GM19023 (cell line): ENCODE data around the gene PPP1R1B.

Experiments used
- ATAC-seq: cut with Tn5 transposase; IDR thresholded peaks from one replicate; pipeline ENCODE4 v1.9.1; 2021; ENCODE audit warnings: mild to moderate bottlenecking, moderate library complexity; ENCODE audit not compliant: unreplicated experiment

PPP1R1B gene

DNA sequence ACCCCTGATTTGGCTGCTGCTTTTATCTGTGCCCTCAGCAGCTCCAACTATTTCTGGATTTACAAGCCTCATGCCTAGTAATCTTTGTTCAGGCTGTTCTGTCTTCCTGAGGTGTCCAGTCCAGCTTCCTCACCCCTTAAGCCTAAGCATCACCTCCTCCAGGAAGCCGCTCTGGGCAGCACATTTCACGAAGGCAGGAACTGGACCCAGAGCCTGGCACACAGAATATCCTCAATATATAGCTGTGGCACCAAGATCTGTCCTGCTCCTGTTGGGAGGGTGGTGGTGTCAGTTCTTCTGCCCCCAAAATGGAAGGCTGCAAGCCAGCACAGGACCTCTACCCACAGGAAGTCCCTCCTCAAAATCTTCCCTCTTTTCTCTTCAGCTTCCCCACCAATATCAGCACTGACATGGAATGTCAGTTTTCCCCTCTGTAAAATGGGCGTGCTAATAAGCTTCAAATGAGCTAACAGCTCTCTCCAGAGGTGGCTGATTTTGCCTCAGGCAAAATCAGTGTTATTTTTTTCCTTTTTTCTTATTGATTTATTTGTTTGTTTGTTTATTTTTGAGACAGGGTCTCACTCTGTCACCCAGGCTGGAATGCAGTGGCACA lies 12.1 kb upstream of the PPP1R1B start:
- no peak for ATAC-seq

DNA sequence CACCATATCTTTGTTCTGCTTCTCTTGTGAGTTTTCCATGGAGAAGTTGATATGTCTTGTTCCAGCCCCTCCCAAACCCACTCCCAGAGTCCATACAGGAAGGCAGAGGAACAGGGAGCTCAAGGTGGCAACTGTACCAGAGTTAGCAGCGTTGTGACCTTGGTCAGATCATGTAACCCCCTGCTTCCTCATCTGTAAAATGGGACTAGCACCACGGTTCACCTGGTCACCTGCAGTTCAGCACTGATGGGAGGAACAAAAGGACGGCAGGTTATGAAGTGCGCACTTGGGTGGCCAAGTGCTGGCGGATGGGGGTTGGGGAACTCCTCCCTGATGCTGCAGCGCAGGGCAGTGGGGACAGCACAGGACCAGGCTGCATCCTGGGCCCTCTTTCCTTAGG lies 11.3 kb upstream of the PPP1R1B start:
- no peak for ATAC-seq

DNA sequence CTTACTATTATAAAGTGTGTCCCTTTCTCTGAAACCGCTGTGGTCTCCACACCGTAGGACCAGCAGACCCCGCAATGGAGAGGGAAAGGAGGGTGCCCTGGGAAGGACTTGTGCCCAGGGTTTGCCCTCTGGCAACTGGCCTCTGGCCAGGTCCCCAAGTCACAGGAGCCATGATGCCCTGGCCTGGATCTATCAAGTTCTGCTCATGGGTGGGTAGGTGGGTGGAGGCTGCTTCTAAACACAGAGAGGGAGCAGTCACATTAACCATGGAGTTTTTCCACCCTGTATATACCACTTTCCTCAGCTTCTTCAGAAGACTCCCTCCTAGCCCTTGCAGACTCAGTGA lies 9.7 kb upstream of the PPP1R1B start:
- no peak for ATAC-seq

DNA sequence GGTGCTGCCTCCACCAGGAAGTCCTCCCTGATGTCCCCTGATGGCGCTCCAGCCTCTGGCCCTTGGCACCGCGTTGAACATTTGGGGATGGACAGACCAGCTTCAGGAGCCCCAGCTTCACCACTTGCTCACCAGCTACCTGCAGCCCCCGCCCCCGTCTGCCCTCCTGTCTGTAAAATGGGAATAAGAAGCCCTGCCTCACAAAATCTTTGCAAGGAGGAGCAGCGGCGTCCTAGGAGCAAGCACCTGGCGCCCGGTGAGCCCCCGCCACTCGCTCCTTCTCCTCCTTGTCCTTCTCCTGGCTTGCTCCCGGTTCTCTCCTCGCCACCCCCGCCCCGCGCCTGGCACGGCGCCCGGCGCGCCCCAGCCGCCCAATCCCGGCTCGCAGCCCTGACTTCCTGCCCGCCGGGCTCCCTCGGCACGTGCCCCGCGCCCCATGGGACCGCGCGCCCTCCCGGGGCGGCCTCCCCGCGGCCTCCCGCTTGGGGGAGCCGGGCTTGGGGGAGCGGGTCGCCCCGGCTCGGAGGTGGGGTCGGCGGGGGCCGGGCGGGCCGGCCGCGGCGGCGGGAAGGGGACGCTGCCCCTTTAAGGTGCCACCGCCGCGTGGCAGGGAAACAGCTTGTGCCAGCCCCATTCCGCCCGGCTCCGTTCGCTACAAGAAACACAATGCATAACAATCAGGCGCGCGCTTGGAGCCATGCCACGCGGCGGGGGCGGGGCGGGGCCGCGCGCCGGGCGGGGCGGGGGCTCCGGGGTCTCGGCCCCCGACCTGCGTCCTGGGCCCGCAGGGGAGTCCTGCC lies 9.1 kb upstream of the PPP1R1B start:
- no peak for ATAC-seq

DNA sequence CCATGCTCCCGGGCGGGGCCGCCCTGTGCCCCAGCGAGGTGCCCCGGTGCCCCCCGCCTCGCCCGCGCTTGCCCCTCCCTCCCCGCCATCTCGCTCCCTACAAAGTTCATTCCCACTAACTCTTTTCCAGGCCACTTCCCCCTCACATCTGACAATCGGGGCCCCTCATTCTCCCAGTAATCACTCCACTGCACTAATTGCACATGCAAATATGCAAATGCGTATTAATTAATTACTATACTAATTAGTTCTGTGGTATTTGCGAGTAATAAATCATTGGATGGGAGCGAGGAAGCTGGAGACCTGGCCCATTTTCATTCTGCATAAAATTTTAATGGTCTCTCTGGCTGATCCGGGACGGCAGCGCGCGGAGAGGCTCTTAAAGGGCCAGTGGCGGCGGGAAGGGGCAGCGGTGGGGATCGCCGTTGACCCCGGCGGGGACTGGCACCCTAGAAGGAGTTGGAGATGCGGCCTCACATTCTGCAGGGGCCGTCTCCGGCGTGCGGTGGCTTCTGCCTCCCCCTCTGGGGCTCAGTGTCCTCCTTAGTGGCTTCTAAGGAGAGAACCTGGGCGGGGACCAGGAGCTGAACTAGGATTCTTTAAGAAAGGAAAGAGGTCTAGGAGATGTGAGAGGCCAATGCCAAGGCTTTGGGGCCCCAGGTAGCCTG lies 8.4 kb upstream of the PPP1R1B start:
- no peak for ATAC-seq

DNA sequence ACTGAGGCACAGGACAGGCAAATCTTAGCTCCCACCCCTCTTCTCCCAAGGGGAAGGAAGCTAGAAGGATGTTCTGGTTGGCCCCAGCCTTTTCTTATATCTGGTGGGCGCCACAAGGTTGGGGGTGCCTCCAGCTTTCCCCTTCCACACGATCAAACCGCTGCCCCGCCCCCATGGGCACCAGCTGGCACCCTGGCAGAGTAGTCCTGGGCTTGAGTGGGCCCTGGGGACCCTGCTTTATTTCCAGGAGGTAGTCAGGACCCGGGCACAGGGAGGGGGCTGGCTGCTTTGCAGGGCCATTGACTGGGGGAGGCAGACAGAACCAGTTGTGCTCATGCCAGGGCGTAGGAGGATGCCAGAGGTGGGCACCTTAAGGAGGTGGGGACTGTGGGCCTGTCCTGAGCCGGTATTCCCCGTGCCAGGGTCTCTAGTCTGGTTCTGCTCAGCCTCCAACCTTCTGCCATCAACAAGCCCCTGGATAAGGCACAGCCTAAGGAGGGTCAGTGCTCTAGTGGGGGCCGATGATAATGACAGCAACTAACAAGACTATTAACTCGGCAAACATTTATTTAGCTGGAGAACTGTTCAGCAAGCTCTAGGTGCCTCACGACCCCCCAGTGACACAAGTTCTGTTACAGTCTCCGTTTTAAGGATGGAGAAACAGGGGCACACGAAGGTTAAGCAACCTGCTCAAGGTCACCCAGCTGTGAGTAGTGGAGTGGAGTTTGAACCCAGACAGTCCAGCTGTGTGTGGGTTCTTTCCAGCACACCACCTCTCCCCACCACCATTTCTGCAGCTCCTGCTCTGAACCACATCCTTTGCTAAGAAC lies 7.6 kb upstream of the PPP1R1B start:
- ATAC-seq = no peak

DNA sequence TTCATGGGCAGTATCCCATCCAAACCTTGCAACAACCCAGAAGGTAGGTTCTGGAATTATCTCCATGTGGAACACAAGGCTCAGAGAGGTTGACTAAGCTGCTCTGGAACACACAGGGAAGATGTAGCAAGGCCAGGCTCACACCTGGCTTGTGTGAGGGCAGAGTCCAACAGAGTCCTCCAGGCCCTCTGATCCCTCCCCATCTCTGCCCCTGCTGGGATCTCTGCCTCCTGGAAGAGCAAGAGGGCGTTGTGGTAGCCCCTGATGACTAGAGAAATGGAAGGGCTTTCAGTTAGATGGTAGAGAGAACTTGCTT lies 7.0 kb upstream of the PPP1R1B start:
- no peak for ATAC-seq

DNA sequence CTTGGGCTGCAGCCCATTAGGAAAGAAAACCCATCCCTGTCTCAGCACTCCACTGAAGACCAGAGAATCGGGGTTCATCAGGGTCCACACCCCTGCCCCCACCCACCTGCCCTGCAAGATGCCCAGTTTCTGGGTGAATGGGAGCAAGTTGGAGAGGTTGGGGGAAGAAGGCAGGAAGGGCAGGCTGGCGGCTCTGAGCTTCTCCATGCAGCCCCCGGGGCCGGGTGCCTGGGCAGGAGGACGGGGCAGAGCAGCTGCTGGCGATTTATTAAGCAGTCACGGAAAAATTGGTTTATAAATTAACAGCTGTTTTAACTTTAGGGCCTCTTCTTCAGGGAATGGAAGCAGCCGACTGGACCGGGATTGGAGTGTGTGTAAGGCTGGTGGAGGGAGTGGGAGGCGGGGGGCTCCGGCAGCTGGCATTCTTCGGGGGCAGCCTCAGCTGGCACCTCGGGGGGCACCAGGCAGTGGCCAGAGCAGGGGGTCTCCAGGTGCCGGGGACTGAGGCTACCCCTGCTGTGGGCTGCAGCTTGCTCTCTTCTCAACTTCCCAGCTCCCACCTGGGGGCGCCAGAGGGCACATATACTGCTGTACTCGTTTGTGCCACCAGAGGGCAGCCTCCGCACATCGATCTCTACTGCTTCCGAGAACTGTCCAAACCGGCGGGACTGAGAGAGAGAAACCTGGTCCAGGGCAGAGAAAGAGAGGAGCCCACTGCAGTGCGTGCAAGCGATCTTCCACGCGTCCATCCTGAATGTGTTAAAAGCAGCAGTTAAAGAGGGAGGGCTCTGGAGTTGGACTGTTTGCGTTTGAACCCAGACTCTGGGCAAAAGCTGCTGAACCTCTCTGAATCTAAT lies 5.0 kb upstream of the PPP1R1B start:
- ATAC-seq = no peak

DNA sequence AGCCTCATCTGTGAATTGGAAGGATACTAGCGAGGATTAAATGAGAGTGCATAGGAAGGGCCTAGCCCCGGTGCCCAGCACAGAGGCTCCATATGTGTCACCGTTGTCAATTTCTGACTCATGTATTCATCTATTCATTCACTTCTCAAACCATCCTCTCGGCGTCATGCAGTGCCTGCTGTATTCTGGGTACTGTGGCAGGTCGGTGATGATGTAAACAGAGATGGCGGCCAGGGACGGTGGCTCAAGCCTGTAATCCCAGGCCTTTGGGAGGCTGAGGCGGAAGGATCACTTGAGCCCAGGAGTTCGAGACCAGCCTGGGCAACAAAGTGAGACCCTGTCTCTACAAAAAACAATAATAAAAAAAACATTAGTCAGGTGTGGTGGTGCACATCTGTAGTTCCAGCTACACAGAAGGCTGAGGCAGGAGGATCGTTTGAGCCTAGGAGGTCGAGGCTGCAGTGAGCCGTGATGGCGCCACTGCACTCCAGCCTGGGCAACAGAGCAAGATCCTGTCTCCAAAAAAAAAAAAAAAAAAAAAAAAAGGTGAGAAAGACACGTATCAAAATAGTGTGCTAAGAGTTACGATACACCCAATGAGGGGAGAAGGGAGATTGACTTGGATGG lies 4.3 kb upstream of the PPP1R1B start:
- no peak for ATAC-seq

DNA sequence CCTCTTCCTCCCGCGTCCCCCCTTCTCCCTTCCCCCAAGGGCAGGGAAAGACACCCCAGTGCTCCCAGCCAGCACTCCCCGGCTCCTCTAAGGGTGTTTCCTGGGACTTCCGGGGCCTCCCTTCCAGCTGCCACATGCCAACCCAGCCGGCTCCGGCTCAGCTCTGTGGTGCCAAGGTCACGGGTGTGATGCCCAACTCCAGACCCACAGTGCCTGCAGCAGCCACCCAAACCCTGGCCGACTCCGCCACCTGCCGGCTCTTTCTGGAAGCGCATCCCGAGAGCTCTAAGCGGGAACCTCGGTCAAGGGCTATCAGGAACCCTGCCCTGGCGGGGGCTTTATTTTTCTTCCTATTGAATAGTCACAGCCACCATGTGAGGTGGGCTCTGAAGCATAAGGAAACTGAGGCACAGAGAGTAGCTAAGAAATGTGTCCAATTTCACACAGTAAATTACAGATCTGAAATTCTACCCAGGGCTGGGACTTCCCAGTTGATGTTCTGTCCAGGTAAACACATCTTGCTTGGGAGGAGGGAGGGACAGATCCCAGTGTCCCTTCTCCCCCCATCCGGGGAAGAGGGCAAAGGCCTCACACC lies 3.3 kb upstream of the PPP1R1B start:
- no peak for ATAC-seq

DNA sequence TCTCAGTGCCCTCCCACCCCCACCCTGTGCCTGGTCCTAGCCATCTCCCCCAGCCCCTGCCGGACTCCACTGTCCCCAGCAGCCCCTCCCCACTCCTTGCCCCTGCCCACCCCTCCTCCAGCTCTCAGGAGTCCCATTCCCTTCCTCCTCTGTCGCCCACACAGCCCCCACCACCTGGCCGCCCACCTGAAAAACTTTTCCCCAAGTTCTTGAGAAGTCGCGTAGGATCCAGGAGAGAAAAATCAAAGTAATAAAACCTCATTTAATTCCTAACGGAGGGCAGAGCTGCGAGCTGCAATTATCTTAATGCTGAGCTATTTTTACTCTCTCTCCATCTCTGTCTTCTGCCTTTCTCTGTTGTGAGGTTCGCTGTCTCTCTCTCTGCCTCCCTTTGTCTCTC lies 2.4 kb upstream of the PPP1R1B start:
- ATAC-seq = no peak

DNA sequence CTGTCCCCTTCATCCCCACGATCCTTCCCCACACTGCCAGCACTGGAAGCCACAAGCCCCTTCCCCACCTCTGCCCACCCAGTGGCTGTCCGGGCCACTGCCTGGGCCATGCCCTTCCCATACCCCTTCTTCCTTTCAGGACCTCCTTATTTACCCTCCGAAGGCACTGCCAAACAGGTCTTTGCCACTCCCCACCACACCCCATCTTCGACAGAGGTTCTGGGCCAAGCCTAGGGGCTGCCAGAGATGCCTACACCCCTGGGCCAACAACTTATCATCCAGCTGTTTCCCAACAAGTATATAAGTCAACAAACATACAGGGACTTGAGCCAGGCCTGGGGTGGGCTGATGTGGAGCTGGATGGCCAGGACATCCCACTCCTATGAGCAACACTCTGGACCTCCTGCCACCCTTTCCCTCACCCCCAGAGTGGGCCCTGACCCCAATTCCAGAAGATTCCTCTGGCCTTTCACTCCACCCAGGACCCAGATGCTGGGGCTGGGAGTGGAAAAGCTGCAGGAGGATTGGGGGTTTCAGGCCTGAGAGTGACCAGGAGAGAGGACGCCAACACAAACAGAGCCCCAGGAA lies 1.5 kb upstream of the PPP1R1B start:
- ATAC-seq = no peak

DNA sequence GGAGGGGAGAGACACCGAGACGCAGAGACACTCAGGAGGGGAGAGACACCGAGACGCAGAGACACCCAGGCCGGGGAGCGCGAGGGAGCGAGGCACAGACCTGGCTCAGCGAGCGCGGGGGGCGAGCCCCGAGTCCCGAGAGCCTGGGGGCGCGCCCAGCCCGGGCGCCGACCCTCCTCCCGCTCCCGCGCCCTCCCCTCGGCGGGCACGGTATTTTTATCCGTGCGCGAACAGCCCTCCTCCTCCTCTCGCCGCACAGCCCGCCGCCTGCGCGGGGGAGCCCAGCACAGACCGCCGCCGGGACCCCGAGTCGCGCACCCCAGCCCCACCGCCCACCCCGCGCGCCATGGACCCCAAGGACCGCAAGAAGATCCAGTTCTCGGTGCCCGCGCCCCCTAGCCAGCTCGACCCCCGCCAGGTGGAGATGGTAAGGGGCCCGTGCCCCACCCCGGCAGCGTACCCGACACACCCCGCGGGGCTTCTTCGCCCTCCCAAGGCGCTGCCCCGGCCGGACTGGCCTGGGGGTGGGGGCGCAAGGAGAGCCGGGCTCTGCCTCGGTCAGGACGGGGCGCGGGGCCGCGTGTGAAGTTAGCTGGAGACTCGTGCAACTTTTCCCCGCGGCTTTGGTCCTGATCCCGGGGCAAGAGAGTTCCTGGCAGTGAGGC lies 427 bp downstream of the PPP1R1B start:
- no peak for ATAC-seq

DNA sequence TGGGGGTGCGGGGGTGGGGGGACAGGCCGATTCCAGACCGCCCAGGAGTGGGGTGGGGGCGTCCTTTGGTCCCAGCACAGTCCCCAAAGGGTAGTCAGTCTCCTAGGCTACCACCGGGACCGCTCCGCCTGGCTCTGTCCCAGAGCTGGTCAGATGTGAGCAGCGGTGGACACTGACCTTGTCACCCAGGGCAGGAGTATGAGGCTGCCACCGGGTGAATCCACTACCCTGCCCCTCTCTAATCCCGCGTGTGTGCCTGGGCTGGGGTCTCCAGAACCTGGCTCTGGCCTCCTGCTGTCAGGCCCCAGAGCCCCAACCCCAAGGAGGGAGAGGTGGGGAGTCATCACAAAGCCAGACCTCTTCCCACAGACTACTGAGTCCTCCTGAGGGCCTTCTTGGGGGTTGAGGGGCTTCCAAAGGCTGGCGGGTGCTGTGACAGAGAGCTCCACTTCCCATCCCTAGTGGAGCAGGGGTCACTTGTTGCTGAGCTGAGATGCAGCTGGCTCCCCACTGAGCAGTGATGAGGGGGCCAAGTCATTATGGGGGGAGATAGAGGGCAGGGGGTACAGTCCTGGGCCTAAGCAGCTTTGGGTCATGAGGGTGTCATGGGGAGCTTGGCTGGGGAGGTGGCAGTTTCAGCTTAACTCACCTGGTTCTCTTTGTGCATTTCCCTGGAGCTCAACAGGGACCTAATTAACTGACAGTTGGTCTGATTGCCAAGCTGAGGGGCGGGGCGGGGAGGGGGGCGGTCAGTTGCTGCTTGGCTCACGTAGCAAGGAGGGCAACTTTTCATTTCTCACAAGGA lies 1.2 kb downstream of the PPP1R1B start:
- no peak for ATAC-seq

DNA sequence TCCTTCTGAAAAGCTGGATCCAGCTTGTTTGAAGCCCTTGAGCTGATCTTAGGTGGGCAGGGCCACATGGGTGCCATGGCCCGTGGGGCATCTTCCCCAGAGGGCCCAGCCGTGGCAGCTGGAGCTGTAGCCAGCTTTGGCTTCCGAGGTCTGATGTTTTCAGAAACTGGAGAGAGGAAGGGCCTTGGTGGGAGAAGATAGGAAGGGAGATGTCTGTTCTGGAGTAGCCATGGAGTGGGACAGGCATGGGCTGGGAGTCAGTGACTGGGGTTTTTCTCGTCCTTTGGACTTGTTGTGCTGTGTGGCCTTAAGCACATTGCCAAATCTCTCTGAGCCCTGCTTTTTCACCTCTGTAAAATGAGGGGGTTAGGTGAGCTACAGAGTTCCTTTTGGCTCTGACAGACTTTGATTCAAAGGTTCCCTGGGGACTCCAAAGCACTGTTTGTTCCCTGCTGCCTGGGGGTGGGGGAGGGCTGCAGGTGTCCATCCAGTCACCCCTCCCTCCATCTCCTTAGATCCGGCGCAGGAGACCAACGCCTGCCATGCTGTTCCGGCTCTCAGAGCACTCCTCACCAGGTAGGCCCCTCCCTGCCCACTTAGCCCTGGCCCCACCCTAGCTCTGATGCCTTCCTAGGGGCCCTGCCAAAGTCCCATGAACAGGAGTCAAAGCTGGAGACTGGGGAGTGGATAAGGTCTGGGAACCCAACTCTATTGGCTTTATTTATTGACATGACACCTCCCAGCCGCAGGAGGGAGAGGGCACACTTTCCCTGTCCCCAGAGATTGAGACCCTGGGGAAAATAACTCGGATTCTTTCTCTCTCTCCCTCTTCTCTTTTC lies 2.1 kb downstream of the PPP1R1B start:
- no peak for ATAC-seq

DNA sequence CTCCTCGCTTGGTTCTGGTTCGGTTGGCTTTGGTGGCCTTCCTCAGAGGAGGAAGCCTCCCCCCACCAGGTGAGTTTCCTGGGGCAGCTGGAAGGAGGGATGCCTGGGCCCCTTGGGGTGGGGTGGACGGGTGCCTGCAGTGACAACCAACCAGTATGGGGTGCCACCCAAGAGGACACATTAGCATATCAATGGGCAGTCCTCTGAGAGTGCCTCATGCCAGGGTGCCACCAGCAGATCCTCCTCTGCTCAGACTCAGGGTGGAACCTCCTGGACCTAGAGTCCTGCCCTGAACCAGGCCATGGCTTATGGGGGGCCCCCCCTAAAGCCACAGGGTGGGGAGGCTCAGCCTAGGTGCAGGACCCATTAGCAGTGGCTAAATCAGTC lies 2.7 kb downstream of the PPP1R1B start:
- ATAC-seq = no peak

DNA sequence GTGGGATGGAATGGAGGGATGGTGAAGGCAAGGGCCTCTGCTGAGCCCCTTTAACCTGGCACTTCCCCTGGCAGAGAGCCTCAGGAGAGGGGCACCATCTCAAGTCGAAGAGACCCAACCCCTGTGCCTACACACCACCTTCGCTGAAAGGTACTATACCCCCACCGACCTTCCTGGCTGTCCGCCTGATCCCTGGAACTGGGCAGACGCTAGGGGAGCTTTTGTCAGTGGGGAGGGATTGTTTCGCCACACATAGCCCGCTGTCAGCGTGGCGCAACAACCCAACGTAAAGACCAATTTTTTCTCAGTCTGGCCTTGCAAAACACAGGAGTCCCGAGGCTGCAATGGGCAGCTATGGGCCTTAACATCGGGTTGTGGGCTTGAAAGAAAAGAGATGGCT lies 3.1 kb downstream of the PPP1R1B start:
- ATAC-seq = no peak
